ENCODE results near the gene CCDC110. TPM values are rescaled to one million over a fixed set of nuclear protein-coding genes. Genes with fewer than 3 reads are reported as not detected.
A peak's percentile ranks its signal among the peaks of the same experiment; 100 is the strongest.

CCDC110 gene
- total and polyA plus RNA-seq, 2 experiments from 2014 or later = 0.13 to 0.22 TPM

DNA sequence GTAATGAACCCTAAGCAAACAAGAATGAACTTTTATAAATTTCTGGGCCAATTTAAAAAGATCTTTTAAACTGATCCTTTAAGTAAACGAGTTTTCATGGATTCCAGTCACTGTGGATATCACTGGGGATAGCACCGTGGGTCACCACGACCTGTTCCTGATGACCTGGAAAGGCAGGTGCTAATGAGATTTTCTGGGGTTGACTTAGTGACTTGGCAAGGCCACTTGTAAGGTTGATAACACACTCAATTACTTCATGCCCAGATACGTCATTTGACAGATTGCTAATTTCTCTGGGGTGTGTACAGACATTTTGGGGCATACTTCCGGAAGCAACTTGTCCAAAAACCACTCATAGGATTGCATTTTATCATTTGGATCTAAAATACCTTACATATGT, 39.3 kb upstream of the CCDC110 start:
- Histone ChIP-seq H3K79me2 (ENCODE audit: insufficient read depth) (no peaks in the 10 kb centered on the region), H3K36me3 (ENCODE audit: low read depth) (no peaks in the 10 kb centered on the region), H3K27ac (no peak overlapping the region), H3F3A (ENCODE audit: insufficient read depth) (no peaks in the 10 kb centered on the region), H4K20me1 (ENCODE audit: insufficient read depth) (no peaks in the 10 kb centered on the region), H3K9me3 (ENCODE audit: low read depth) (no peaks in the 10 kb centered on the region), H3K9me2 (ENCODE audit: insufficient read depth) (no peaks in the 10 kb centered on the region), H3K4me3 (no peak overlapping the region), H2AFZ (no peak overlapping the region), H3K4me1 (ENCODE audit: insufficient read depth) (peaks cover 11% of the 10 kb centered on the region), H3K27me3 (replicated peaks; ENCODE audit: insufficient read depth) (no peaks in the 10 kb centered on the region), H3K9ac (no peak overlapping the region), H3K4me2 (ENCODE audit: unreplicated experiment) (no peak overlapping the region)
- no peak for DNase-seq
- WGBS, 2 experiments (ENCODE audit: low coverage in 1 of 2, low lambda C conversion rate in 2 of 2, missing lambda C conversion rate in 2 of 2) = 61 to 68% methylated on average over 5 of the region's 5 CpGs
- in situ Hi-C loops (cut with MboI) = no loop called here
- no peak for TF ChIP-seq EZH2phosphoT487 (IDR thresholded peaks at IDR 0.05; ENCODE audit: insufficient read depth, low read depth)
- TF ChIP-seq EZH2 (IDR thresholded peaks at IDR 0.05; ENCODE audit: insufficient read depth, poor library complexity, severe bottlenecking) = no peak

DNA sequence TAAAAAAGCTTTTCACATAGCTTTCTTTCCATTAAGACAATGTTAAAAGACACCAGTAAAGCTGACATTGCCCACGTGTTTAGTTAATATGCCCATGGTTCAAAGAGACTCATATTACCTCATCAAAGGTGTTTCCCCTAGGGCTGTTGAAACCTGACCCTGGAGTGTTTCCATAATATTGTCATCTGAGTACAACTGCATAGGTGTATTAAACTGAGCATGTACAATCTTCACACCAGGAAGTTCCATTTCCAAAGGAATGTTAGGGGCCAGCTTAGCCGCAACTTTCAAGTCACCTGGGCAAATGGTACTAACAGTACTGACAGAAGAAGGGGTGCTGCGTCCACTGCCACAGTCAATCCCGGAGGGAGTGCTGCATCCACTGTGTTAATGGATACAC, 36.6 kb upstream of the CCDC110 start:
- H3K9ac ChIP-seq = no peak overlapping the region
- H3K9me2 ChIP-seq (ENCODE audit: insufficient read depth) = no peaks in the 10 kb centered on the region
- WGBS, 2 experiments (ENCODE audit: low coverage in 1 of 2, low lambda C conversion rate in 2 of 2, missing lambda C conversion rate in 2 of 2) = 62 to 67% methylated on average over 4 of the region's 4 CpGs
- no peak overlapping the region for H3K27ac ChIP-seq
- no peak for DNase-seq
- TF ChIP-seq EZH2 (IDR thresholded peaks at IDR 0.05; ENCODE audit: insufficient read depth, poor library complexity, severe bottlenecking) (no peak), EZH2phosphoT487 (IDR thresholded peaks at IDR 0.05; ENCODE audit: insufficient read depth, low read depth) (no peak)
- H3K9me3 ChIP-seq (ENCODE audit: low read depth) = no peaks in the 10 kb centered on the region
- H3K79me2 ChIP-seq (ENCODE audit: insufficient read depth) = no peaks in the 10 kb centered on the region
- no peak overlapping the region for H2AFZ ChIP-seq
- no peak overlapping the region for H3K4me3 ChIP-seq
- H4K20me1 ChIP-seq (ENCODE audit: insufficient read depth) = no peaks in the 10 kb centered on the region
- no peaks in the 10 kb centered on the region for H3F3A ChIP-seq (ENCODE audit: insufficient read depth)
- H3K36me3 ChIP-seq (ENCODE audit: low read depth) = no peaks in the 10 kb centered on the region
- H3K4me2 ChIP-seq (ENCODE audit: unreplicated experiment) = no peak overlapping the region
- H3K4me1 ChIP-seq (ENCODE audit: insufficient read depth) = peaks cover 11% of the 10 kb centered on the region
- no peaks in the 10 kb centered on the region for H3K27me3 ChIP-seq (replicated peaks; ENCODE audit: insufficient read depth)
- in situ Hi-C loops (cut with MboI) = no loop called here

DNA sequence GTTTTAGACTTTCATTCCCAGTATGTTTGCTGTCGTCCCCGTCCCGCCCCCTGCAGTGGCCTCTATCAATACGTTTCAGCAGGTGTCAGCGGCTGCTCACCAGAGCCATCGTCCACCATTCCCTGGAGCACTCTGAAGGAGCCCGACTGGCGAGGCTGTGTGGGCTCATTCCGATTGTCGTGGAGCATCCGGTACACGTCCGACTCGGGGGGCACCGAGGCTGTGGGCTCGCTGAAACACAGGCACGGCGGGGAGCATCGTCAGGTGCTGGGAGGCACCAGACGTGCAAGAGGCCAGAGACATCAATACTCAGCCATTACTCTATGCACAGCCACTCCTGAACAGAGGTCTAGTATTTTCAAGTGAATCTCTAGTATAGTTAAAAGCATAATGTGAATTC, 34.9 kb upstream of the CCDC110 start:
- no peaks in the 10 kb centered on the region for H3K79me2 ChIP-seq (ENCODE audit: insufficient read depth)
- no peaks in the 10 kb centered on the region for H3F3A ChIP-seq (ENCODE audit: insufficient read depth)
- H3K4me3 ChIP-seq = no peak overlapping the region
- no peak overlapping the region for H3K4me2 ChIP-seq (ENCODE audit: unreplicated experiment)
- no peak overlapping the region for H2AFZ ChIP-seq
- no peaks in the 10 kb centered on the region for H3K36me3 ChIP-seq (ENCODE audit: low read depth)
- H3K9ac ChIP-seq = no peak overlapping the region
- H3K27ac ChIP-seq = no peak overlapping the region
- H3K9me3 ChIP-seq (ENCODE audit: low read depth) = no peaks in the 10 kb centered on the region
- no peaks in the 10 kb centered on the region for H3K27me3 ChIP-seq (replicated peaks; ENCODE audit: insufficient read depth)
- WGBS, 2 experiments (ENCODE audit: low coverage in 1 of 2, low lambda C conversion rate in 2 of 2, missing lambda C conversion rate in 2 of 2) = 86 to 94% methylated on average over 14 to 20 of the region's 20 CpGs
- in situ Hi-C loops (cut with MboI) = no loop called here
- DNase-seq = no peak
- H3K4me1 ChIP-seq (ENCODE audit: insufficient read depth) = no peaks in the 10 kb centered on the region
- no peaks in the 10 kb centered on the region for H3K9me2 ChIP-seq (ENCODE audit: insufficient read depth)
- no peaks in the 10 kb centered on the region for H4K20me1 ChIP-seq (ENCODE audit: insufficient read depth)
- no peak for TF ChIP-seq EZH2phosphoT487 (IDR thresholded peaks at IDR 0.05; ENCODE audit: insufficient read depth, low read depth)
- no peak for TF ChIP-seq EZH2 (IDR thresholded peaks at IDR 0.05; ENCODE audit: insufficient read depth, poor library complexity, severe bottlenecking)

DNA sequence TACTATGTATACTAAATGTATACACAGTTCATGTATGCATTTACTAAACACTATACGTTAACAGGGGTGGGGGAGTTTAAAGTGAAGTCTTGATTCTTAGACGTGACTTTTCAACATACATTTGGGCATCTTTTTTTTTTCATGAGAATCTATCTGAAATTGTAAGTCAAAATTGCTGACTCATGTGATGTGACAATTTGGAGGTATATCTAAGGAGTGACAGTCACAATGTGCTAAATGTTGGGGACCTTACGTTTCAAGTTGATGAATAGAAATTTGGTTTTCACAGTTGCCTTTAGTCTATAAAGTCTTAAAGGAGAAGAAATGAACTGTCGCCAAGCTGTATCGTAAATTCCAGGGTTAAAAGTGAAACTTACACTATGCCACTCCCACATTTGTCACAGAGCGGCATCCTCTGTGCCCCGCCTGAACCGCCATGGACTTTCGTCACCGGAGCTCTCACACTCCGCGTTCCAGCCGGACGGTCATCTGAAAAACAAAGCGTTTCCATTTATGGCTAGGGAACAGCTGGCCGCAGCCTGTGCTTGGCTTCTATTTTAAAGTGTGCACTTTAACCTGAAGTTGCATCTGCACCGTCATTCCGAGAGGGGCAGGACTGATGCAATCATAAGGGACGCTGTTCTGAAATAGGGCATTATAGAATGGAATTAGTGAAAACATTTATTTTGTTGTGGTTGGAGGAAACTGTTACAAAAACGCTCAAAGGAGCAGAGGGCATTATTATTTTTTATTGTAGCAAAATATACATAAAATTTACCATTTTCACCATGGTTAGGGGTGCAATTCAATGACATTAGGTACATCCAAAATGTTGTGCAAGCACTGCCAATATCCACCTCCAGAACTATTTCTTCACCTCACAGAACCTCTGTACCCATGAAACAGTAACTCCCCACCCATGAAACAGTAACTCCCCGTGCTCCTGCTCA, 32.8 kb upstream of the CCDC110 start:
- H2AFZ ChIP-seq = peak overlapping the region; percentile 84

More for the DNA sequence above, 32.8 kb upstream of the CCDC110 start:
- Histone ChIP-seq H3K27ac (no peak overlapping the region), H4K20me1 (ENCODE audit: insufficient read depth) (no peaks in the 10 kb centered on the region), H3K4me3 (peak overlapping the region; percentile 66), H3K4me1 (ENCODE audit: insufficient read depth) (no peaks in the 10 kb centered on the region), H3K4me2 (ENCODE audit: unreplicated experiment) (peak overlapping the region; percentile 73), H3F3A (ENCODE audit: insufficient read depth) (no peaks in the 10 kb centered on the region), H3K79me2 (ENCODE audit: insufficient read depth) (no peaks in the 10 kb centered on the region), H3K9ac (peak overlapping the region; percentile 59), H3K9me2 (ENCODE audit: insufficient read depth) (no peaks in the 10 kb centered on the region), H3K36me3 (ENCODE audit: low read depth) (no peaks in the 10 kb centered on the region), H3K9me3 (ENCODE audit: low read depth) (no peaks in the 10 kb centered on the region), H3K27me3 (replicated peaks; ENCODE audit: insufficient read depth) (no peaks in the 10 kb centered on the region)
- TF ChIP-seq EZH2 (IDR thresholded peaks at IDR 0.05; ENCODE audit: insufficient read depth, poor library complexity, severe bottlenecking) (no peak), EZH2phosphoT487 (IDR thresholded peaks at IDR 0.05; ENCODE audit: insufficient read depth, low read depth) (no peak)
- in situ Hi-C loops (cut with MboI) = no loop called here
- WGBS, 2 experiments (ENCODE audit: low coverage in 1 of 2, low lambda C conversion rate in 2 of 2, missing lambda C conversion rate in 2 of 2) = 35 to 49% methylated on average over 21 of the region's 21 CpGs
- DNase-seq = peak; percentile 48
